Mesenchymal stem cell (in vitro differentiated cells and primary cell): ENCODE data around the gene DPH1.
A peak's percentile ranks its signal among the peaks of the same experiment; 100 is the strongest.
"Not testable (repeated sequence)": the region's sequence is repeated elsewhere in the genome, so short reads cannot be mapped to it uniquely, and the experiment has no call there.

Experiments used
- DNase-seq: peaks from one replicate; pipeline ENCODE4 v3.0.0-alpha.2; 2013
- H2AFZ ChIP-seq: one replicate; pipeline ENCODE4 v1.6.1; 2013; ENCODE audit warnings: low read depth, mild to moderate bottlenecking, control low read depth, inconsistent platforms, low read length, moderate library complexity
- H2AK5ac ChIP-seq: 2 replicates; pipeline ENCODE4 v1.6.1; 2013; ENCODE audit warnings: low read length, moderate library complexity, mild to moderate bottlenecking, inconsistent platforms; ENCODE audit not compliant: severe bottlenecking
- H2BK120ac ChIP-seq: one replicate; pipeline ENCODE4 v1.6.1; 2013; ENCODE audit warnings: low read depth, mild to moderate bottlenecking, inconsistent platforms, low read length, moderate library complexity
- H2BK12ac ChIP-seq, 2 experiments: one replicate each; pipeline ENCODE4 v1.6.1; 2013; ENCODE audit warnings: inconsistent platforms in 2 of 2, low read length in 2 of 2, mild to moderate bottlenecking in 2 of 2, moderate library complexity in 2 of 2, control low read depth in 1 of 2
- H2BK15ac ChIP-seq: one replicate; pipeline ENCODE4 v1.6.1; 2013; ENCODE audit warnings: mild to moderate bottlenecking, low read depth, inconsistent platforms; ENCODE audit not compliant: poor library complexity, severe bottlenecking
- H2BK5ac ChIP-seq: 2 replicates; pipeline ENCODE4 v1.6.1; 2013; ENCODE audit warnings: low read depth, mild to moderate bottlenecking, low read length, control low read depth, inconsistent platforms; ENCODE audit not compliant: poor library complexity, severe bottlenecking
- H3K14ac ChIP-seq, 2 experiments: one replicate each; pipeline ENCODE4 v1.6.1; 2013; ENCODE audit warnings: inconsistent platforms in 2 of 2, low read length in 2 of 2, control low read depth in 1 of 2, mild to moderate bottlenecking in 1 of 2, moderate library complexity in 1 of 2
- H3K18ac ChIP-seq, 2 experiments: one replicate each; pipeline ENCODE4 v1.6.1; 2013; ENCODE audit warnings: inconsistent platforms in 2 of 2, low read length in 2 of 2, control low read depth in 1 of 2, low read depth in 1 of 2, mild to moderate bottlenecking in 1 of 2
- H3K23ac ChIP-seq, 2 experiments: one replicate each; pipeline ENCODE4 v1.6.1; 2013; ENCODE audit warnings: inconsistent platforms in 2 of 2, low read length in 2 of 2, mild to moderate bottlenecking in 2 of 2, moderate library complexity in 2 of 2, control low read depth in 1 of 2
- H3K27ac ChIP-seq: 2 replicates; pipeline ENCODE4 v1.5.1; 2013; ENCODE audit warnings: mild to moderate bottlenecking, moderate library complexity, low read length, control low read depth, inconsistent platforms; ENCODE audit not compliant: poor library complexity, severe bottlenecking
- H3K27me3 ChIP-seq, 2 experiments: 2 replicates each; pipeline versions ENCODE4 v1.6.1 to v1.7.0; 2013; ENCODE audit warnings: low read length in 2 of 2, mild to moderate bottlenecking in 2 of 2, moderate library complexity in 2 of 2, control low read depth in 1 of 2, inconsistent platforms in 1 of 2; ENCODE audit not compliant: control insufficient read depth in 1 of 2, insufficient read depth in 1 of 2
- H3K36me3 ChIP-seq, 2 experiments: 2 replicates each; pipeline versions ENCODE4 v1.6.1 to v1.7.0; 2013; ENCODE audit warnings: low read length in 2 of 2, control low read depth in 1 of 2, inconsistent platforms in 1 of 2, low read depth in 1 of 2, mild to moderate bottlenecking in 1 of 2; ENCODE audit not compliant: insufficient read depth in 2 of 2, control insufficient read depth in 1 of 2
- H3K4ac ChIP-seq, 2 experiments: one replicate each; pipeline ENCODE4 v1.6.1; 2013; ENCODE audit warnings: inconsistent platforms in 2 of 2, low read length in 2 of 2, mild to moderate bottlenecking in 2 of 2, moderate library complexity in 2 of 2, control low read depth in 1 of 2, low read depth in 1 of 2
- H3K4me1 ChIP-seq: 2 replicates; pipeline ENCODE4 v1.6.1; 2013; ENCODE audit warnings: low read depth, low read length, control low read depth; ENCODE audit not compliant: control insufficient read depth, insufficient read depth
- H3K4me2 ChIP-seq: 2 replicates; pipeline ENCODE4 v1.6.1; 2013; ENCODE audit warnings: low read length, mild to moderate bottlenecking, inconsistent platforms; ENCODE audit not compliant: poor library complexity, severe bottlenecking
- H3K4me3 ChIP-seq, 2 experiments: 2 replicates each; pipeline versions ENCODE4 v1.5.1 to v1.7.0; 2013; ENCODE audit warnings: low read length in 2 of 2, mild to moderate bottlenecking in 2 of 2, control low read depth in 1 of 2, low read depth in 1 of 2; ENCODE audit not compliant: insufficient read depth in 1 of 2
- H3K79me1 ChIP-seq: replicated peaks from 2 replicates; pipeline ENCODE4 v1.6.1; 2013; ENCODE audit warnings: mild to moderate bottlenecking, control low read depth, low read length, inconsistent platforms; ENCODE audit not compliant: poor library complexity, severe bottlenecking
- H3K9ac ChIP-seq: 2 replicates; pipeline ENCODE4 v1.7.0; 2013; ENCODE audit warnings: mild to moderate bottlenecking, low read length, moderate library complexity
- H3K9me3 ChIP-seq: 2 replicates; pipeline ENCODE4 v1.7.0; 2013; ENCODE audit warnings: mild to moderate bottlenecking, low read length; ENCODE audit not compliant: control insufficient read depth
- H4K8ac ChIP-seq: one replicate; pipeline ENCODE4 v1.6.1; 2013; ENCODE audit warnings: inconsistent platforms, mild to moderate bottlenecking, low read length, moderate library complexity
- H4K91ac ChIP-seq: one replicate; pipeline ENCODE4 v1.6.1; 2013; ENCODE audit warnings: mild to moderate bottlenecking, low read length, inconsistent platforms
- WGBS: methylation state at CpG from one replicate; pipeline ENCODE4 v1.1.7; 2013; ENCODE audit warnings: mixed read lengths; 5-methylcytosine and 5-hydroxymethylcytosine counted together

DPH1 gene

GRCh38 chr17:2009737-2010136, 20.2 kb upstream of the DPH1 start:
- Histone ChIP-seq H2BK12ac (no peak overlapping the region), H3K4me1 (peaks cover 13% of the 10 kb centered on the region), H3K36me3 (no peaks in the 10 kb centered on the region), H4K8ac (no peak overlapping the region), H3K9me3 (no peaks in the 10 kb centered on the region), H3K4me2 (no peak overlapping the region), H3K23ac (no peak overlapping the region), H4K91ac (no peak overlapping the region), H3K4me3 (no peak overlapping the region), H2BK15ac (no peak overlapping the region), H2AK5ac (no peak overlapping the region), H2AFZ (no peak overlapping the region), H3K27ac (no peak overlapping the region), H3K18ac (no peak overlapping the region), H2BK5ac (no peak overlapping the region), H2BK120ac (no peak overlapping the region), H3K4ac (no peak overlapping the region), H3K27me3 (peaks cover 0 to 3% of the 10 kb centered on the region in 2 experiments), H3K79me1 (no peaks in the 10 kb centered on the region), H3K14ac (no peak overlapping the region), H3K9ac (no peak overlapping the region)
- WGBS, result 93% methylated on average over 10 of the region's 10 CpGs
- no peak for DNase-seq

GRCh38 chr17:2011411-2012371, 18.3 kb upstream of the DPH1 start:
- Histone ChIP-seq H3K9me3 (no peaks in the 10 kb centered on the region), H3K27ac (peak overlapping the region; percentile 12), H2AFZ (no peak overlapping the region), H3K18ac (no peak overlapping the region), H3K4ac (no peak overlapping the region), H2BK15ac (peak overlapping the region; percentile 62), H3K9ac (peak overlapping the region; percentile 60), H3K23ac (no peak overlapping the region), H3K14ac (no peak overlapping the region), H3K4me3 (peak overlapping the region in 1 of 2 experiments; percentile 58), H3K79me1 (no peaks in the 10 kb centered on the region), H4K91ac (peak overlapping the region; percentile 11), H3K27me3 (peaks cover 13 to 17% of the 10 kb centered on the region in 2 experiments), H3K36me3 (peaks cover 0 to 3% of the 10 kb centered on the region in 2 experiments), H3K4me2 (no peak overlapping the region), H4K8ac (no peak overlapping the region), H3K4me1 (peaks cover 16% of the 10 kb centered on the region), H2AK5ac (no peak overlapping the region), H2BK120ac (no peak overlapping the region), H2BK5ac (no peak overlapping the region), H2BK12ac (no peak overlapping the region)
- WGBS, result 36% methylated on average over 24 of the region's 24 CpGs
- no peak for DNase-seq

- H3K4me2 ChIP-seq, result no peak overlapping the region
- no peak overlapping the region for H2AK5ac ChIP-seq
- H3K4ac ChIP-seq, result no peak overlapping the region
- no peak overlapping the region for H3K23ac ChIP-seq
- no peak overlapping the region for H3K14ac ChIP-seq
- H3K79me1 ChIP-seq, result no peaks in the 10 kb centered on the region
- no peak overlapping the region for H3K27ac ChIP-seq
- H3K36me3 ChIP-seq, result peaks cover 0 to 3% of the 10 kb centered on the region in 2 experiments
- no peak for DNase-seq
- peak overlapping the region in 1 of 2 experiments; percentile 58 for H3K4me3 ChIP-seq
- H2AFZ ChIP-seq, result no peak overlapping the region
- no peak overlapping the region for H2BK15ac ChIP-seq
- H2BK12ac ChIP-seq, result no peak overlapping the region
- peak overlapping the region; percentile 60 for H3K9ac ChIP-seq
- H3K18ac ChIP-seq, result no peak overlapping the region
- no peak overlapping the region for H2BK120ac ChIP-seq
- no peak overlapping the region for H2BK5ac ChIP-seq
- H4K91ac ChIP-seq, result no peak overlapping the region
- H3K9me3 ChIP-seq, result no peaks in the 10 kb centered on the region
- H4K8ac ChIP-seq, result no peak overlapping the region
- peaks cover 19% of the 10 kb centered on the region for H3K4me1 ChIP-seq
- WGBS, result 100% methylated on average over 3 of the region's 4 CpGs
- peaks cover 21 to 25% of the 10 kb centered on the region in 2 experiments for H3K27me3 ChIP-seq
Observed at GRCh38 chr17:2012499-2012898, 17.5 kb upstream of the DPH1 start.

- H3K18ac ChIP-seq, H3K4me2 ChIP-seq, H3K79me1 ChIP-seq, DNase-seq, H2BK120ac ChIP-seq, H3K4me3 ChIP-seq, H2BK5ac ChIP-seq, H3K23ac ChIP-seq, H4K8ac ChIP-seq, H2AFZ ChIP-seq, H3K36me3 ChIP-seq, H3K9me3 ChIP-seq, H2BK12ac ChIP-seq, H3K27ac ChIP-seq, H2BK15ac ChIP-seq, H3K9ac ChIP-seq, H3K4ac ChIP-seq, H3K14ac ChIP-seq, H4K91ac ChIP-seq, H2AK5ac ChIP-seq: not testable (repeated sequence)
- peaks cover 26% of the 10 kb centered on the region for H3K4me1 ChIP-seq
- H3K27me3 ChIP-seq, result peaks cover 28 to 34% of the 10 kb centered on the region in 2 experiments
- 93% methylated on average over 6 of the region's 6 CpGs for WGBS
Observed at GRCh38 chr17:2013220-2013993, 16.5 kb upstream of the DPH1 start.
